ENCODE data around the gene SCLY. TPM values are rescaled to one million over a fixed set of nuclear protein-coding genes. Genes with fewer than 3 reads are reported as not detected.

The SCLY gene
- total RNA-seq, 1 experiment from 2014 or later = 21.7 TPM

GRCh38 chr2:238060096-238060541 lies 682 bp upstream of the SCLY start:
- peaks cover 13% of the 10 kb centered on the region for H3K4me1 ChIP-seq
- no peak for DNase-seq
- no peaks in the 10 kb centered on the region for H3K9me3 ChIP-seq
- H3K27me3 Mint-ChIP-seq (ENCODE audit: insufficient read depth, unreplicated experiment) = no peaks in the 10 kb centered on the region
- peak overlapping the region; percentile 82 for H3K4me3 Mint-ChIP-seq (ENCODE audit: unreplicated experiment)
- H3K27ac Mint-ChIP-seq (ENCODE audit: unreplicated experiment) = peak overlapping the region; percentile 87
- CTCF ChIA-PET = interaction anchor here (0.7 to 0.8 kb wide), 2 partner anchors 79 to 203 kb away, joined by 3 to 4 read pairs; no protein-coding TSS in a partner anchor
- no peaks in the 10 kb centered on the region for H3K36me3 Mint-ChIP-seq (ENCODE audit: insufficient read depth, unreplicated experiment)
- peaks cover 20% of the 10 kb centered on the region for H3K4me1 Mint-ChIP-seq (ENCODE audit: low read depth, unreplicated experiment)
- intact Hi-C loops (cut with micrococcal nuclease; ENCODE audit: unreplicated experiment) = no loop called here
- no peaks in the 10 kb centered on the region for H3K27me3 ChIP-seq (replicated peaks; ENCODE audit: control insufficient read depth, insufficient read depth, low read length)
- no peaks in the 10 kb centered on the region; the same call in 1 of the 2 replicates for H3K36me3 ChIP-seq (ENCODE audit: control insufficient read depth, insufficient read depth, low read length)
- BruUV-seq (replicated peaks) = no TSS peak
- POLR2A ChIA-PET = no interaction called here
- peak overlapping the region; percentile 74 for H3K4me3 ChIP-seq (ENCODE audit: low read depth, low read length)
- no peak for TF ChIP-seq CTCF (IDR thresholded peaks at IDR 0.05; ENCODE audit: insufficient read depth in 1 of 2, low read depth in 1 of 2, low read length in 1 of 2, severe bottlenecking in 1 of 2, unreplicated experiment in 1 of 2)
- peaks cover 9% of the 10 kb centered on the region for H3K9me3 Mint-ChIP-seq (ENCODE audit: unreplicated experiment)

- DNase-seq = peak; percentile 18 to 40
- POLR2A ChIA-PET = interaction anchor here (0.6 to 0.7 kb wide), 2 partner anchors 11 to 141 kb away, joined by 4 to 14 read pairs; no protein-coding TSS in a partner anchor
- intact Hi-C loops (cut with micrococcal nuclease; ENCODE audit: unreplicated experiment) = no loop called here
Measured at GRCh38 chr2:238061315-238062202, 758 bp downstream of the SCLY start.

More at GRCh38 chr2:238061315-238062202, 758 bp downstream of the SCLY start:
- peaks cover 9% of the 10 kb centered on the region for H3K9me3 Mint-ChIP-seq (ENCODE audit: unreplicated experiment)
- H3K27me3 Mint-ChIP-seq (ENCODE audit: insufficient read depth, unreplicated experiment) = no peaks in the 10 kb centered on the region
- H3K4me3 Mint-ChIP-seq (ENCODE audit: unreplicated experiment) = peak overlapping the region; percentile 82
- H3K4me1 Mint-ChIP-seq (ENCODE audit: low read depth, unreplicated experiment) = peaks cover 20% of the 10 kb centered on the region
- CTCF ChIA-PET = no interaction called here
- H3K36me3 Mint-ChIP-seq (ENCODE audit: insufficient read depth, unreplicated experiment) = peaks cover 5% of the 10 kb centered on the region
- Histone ChIP-seq H3K9me3 (no peaks in the 10 kb centered on the region), H3K36me3 (ENCODE audit: control insufficient read depth, insufficient read depth, low read length) (no peaks in the 10 kb centered on the region; the same call in 1 of the 2 replicates), H3K4me3 (ENCODE audit: low read depth, low read length) (peak overlapping the region; percentile 83), H3K4me1 (peaks cover 13% of the 10 kb centered on the region), H3K27me3 (replicated peaks; ENCODE audit: control insufficient read depth, insufficient read depth, low read length) (no peaks in the 10 kb centered on the region)
- TF ChIP-seq CTCF (IDR thresholded peaks at IDR 0.05; ENCODE audit: insufficient read depth in 1 of 2, low read depth in 1 of 2, low read length in 1 of 2, severe bottlenecking in 1 of 2, unreplicated experiment in 1 of 2) = no peak
- peak overlapping the region; percentile 87 for H3K27ac Mint-ChIP-seq (ENCODE audit: unreplicated experiment)
- TSS peak; percentile 26 for BruUV-seq (replicated peaks)

Measured in Caco-2 (cell line).